Measurements from ENCODE around the gene UBXN10.

The UBXN10 gene

DNA sequence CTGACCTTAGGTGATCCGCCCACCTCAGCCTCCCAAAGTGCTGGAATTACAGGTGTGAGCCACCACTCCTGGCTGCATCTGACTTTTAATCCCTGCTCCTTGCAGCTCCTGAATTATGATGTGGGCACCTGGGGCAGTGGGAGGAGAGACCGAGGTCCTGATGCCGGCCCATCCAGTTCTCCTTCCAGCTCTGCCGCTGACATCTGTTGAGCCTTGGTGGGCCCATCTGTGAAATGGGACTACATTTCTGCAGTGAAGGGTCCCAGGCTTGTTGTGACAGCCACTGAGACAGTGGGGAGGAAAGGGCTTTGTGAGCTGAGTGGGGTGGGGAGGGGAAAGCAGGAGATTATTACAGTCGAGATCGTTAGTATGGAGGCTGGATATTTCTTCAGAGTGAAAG, 34.9 kb upstream of the UBXN10 start:
- H3K4me3 ChIP-seq (ENCODE audit: low read depth, low read length), result no peak overlapping the region
- DNase-seq (ENCODE audit: low read depth), result no peak

DNA sequence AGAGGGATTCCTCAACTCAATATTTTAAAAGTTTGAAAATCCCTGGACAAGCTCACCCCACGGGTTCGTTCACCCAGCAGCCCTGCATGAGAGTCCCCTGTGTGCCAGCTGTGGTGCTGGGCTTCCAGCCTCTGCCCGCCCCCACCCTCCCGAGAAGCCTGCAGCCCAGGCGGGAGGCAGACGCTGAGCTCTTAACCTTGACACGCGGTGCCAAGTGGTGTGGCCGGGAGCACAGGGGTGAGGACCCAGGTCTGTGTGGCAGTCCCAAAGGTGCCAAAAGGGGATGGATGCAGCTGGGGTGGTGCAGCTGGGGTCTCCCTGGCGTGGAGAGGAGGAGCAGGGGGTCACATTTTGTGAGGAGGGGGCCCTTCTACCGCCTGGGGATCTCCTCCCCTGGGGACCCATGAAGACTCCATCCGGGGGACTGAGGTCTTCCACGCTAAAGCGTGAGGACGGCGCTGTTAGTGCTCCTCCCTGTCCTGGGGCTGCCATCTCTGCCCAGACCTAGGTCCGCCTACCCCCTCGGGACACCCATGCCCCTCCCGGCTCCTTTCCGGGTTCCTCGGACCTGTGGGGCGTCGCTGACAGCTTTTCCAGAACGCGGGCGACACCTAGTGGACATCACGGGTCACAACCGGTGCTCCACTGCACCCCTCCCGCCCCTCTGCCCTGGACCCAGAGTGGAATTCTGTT, 33.8 kb upstream of the UBXN10 start:
- peak; percentile 9 for DNase-seq (ENCODE audit: low read depth)

DNA sequence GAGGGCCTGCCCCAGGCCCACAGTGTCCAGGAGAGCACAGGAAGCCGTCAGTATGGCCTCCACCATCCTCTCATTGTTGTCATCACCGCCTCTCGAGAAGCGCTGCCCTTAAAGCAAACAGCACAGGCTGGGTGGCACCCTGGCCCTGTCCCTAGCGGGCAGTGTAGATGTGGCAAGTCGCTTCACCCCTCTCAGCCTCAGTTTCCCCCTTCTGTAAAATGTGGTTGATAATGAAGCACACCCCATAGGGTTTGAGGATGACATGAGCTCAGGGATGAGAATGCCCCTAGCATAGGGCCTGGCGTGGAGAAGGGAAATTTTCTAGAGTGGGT, 33.3 kb upstream of the UBXN10 start:
- H3K4me3 ChIP-seq (ENCODE audit: low read depth, low read length), result no peak overlapping the region
- DNase-seq (ENCODE audit: low read depth), result no peak

More for the DNA sequence above, 33.8 kb upstream of the UBXN10 start:
- H3K4me3 ChIP-seq (ENCODE audit: low read depth, low read length), result peak overlapping the region; percentile 41

DNA sequence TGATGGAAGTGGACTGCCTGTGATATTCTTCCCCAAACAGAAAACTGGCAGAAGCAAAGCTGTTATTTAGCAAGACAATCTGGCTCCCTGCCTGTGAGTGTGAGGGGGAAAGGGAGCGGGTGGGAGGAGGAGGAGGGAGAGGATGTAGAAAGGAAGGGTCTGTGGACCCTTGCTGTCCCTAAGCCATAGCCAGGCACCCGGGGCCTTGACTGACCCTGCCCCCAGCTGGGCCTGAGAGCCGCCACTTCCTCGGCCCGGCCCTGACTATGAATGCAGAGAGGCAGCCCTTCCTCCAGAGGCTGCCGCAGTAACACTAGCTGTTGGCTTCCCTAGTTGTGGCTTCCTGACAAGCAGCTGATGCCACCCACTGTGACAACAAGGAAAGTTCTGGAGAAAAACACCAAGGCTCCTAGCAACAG, 32.9 kb upstream of the UBXN10 start:
- DNase-seq (ENCODE audit: low read depth), result no peak
- H3K4me3 ChIP-seq (ENCODE audit: low read depth, low read length), result no peak overlapping the region

DNA sequence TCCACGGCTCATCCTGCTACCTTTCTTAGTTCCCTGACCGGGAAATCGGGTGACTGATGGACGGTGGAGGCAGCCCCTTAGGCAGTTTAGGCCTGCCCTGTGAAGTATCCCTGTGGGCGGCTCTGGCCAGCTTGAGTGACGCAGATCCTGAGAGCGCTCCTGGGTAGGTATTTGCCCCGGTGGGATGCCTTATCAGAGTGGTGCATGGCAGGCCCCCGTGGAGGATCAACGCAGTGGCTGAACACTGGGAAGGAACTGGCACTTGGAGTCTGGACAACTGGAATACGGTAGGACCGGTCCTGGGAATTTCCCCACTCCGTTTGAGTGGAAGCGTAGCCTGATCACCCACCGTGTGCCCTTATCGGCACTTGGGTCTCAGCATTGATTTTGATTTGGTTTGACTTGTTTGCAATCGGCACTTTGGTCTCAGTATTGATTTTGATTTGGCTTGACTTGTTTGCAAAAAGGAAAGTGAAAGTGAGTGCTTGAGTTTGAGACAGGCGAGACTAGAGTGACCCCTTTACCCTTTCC, 31.5 kb upstream of the UBXN10 start:
- H3K4me3 ChIP-seq (ENCODE audit: low read depth, low read length), result no peak overlapping the region
- no peak for DNase-seq (ENCODE audit: low read depth)

DNA sequence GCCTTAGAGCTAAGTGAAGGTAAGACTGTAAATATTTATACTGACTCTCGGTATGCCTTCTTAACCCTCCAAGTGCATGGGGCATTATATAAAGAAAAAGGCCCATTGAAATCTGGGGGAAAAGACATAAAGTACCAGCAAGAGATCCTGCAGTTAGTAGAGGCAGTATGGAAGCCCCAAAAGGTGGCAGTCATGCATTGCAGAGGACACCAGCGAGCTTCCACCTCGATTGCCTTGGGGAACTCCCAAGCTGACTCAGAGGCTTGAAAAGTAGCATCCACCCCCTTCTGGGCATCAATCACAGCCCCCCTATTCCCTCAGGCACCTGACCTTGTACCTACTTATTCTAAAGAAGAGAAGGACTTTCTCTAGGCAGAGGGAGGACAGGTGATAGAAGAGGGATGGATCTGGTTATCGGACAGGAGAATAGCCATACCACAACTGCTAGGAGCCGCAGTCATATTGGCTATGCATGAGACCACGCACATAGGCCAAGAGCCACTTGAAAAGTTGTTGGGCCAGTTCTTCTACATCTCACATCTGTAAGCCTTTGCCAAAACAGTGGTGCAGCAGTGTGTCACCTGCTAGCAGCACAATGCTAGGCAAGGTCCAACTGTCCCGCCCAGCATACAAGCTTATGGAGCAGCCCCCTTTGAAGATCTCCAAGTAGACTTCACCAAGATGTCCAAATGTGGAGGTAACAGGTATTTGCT, 27.4 kb upstream of the UBXN10 start:
- no peak overlapping the region for H3K4me3 ChIP-seq (ENCODE audit: low read depth, low read length)
- DNase-seq (ENCODE audit: low read depth), result no peak

DNA sequence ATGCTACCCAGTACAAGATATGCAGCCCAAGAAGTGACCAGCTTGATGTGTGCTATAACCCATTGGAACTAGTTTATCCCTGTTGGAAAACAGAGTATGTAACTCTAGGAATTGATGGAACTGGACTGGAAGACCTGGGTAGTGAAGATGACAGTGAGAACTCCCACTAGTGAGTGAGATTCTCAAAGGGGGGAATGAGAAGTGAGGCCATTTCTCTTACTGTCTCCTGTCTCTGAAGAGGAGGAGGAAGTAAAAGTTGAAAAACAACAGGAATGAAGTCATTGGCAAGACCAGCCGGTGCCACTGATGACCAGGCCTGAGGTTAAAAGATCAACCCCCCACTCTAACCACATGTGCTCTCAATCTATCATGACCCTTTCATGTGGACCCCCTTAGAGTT, 25.9 kb upstream of the UBXN10 start:
- no peak for DNase-seq (ENCODE audit: low read depth)
- H3K4me3 ChIP-seq (ENCODE audit: low read depth, low read length), result no peak overlapping the region

DNA sequence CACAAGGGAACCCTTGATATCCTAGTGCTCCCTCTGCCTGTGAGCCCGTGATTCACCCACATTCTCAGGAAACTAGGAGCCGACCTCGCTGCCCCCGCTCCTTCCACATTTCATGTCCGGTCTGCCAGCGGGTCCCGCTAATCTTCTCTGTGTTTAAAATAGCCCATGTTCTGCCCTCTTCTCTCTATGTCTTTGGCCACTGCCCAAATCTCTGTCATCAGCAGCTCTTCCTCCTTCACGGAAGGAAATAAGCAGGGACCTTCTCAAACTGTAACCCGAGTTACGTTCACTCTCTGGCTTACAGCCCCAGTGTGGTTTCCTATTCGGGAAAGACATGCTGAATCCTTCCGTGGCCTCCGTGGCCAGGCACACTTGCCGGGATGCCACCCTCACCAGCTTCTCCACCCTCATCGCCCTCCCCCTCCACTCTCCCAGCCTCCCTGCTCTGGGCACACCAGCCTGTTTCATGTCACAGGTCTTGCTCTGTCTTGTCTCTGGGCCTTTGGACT, 21.1 kb upstream of the UBXN10 start:
- DNase-seq (ENCODE audit: low read depth), result no peak
- no peak overlapping the region for H3K4me3 ChIP-seq (ENCODE audit: low read depth, low read length)

DNA sequence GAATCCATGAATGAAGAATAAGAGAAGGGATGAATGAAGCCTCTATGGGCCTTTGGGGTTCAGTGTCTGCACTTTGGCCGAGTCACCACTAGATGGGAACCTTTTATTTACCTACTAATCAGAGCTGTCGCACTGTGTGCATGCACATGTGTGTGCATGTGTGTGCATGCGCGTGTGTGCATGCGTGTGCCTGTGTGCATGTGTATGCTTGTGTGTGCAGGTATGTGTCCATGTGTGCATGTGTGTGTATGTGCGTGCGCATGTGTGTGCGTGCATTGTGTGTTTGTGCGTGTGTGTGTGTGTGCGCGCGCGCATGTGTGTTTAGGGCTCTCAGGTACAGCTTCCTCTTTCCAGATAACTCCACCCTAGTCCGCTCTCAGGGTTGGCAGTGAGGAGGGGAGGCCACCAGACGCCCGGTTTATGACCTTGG, 20.4 kb upstream of the UBXN10 start:
- DNase-seq (ENCODE audit: low read depth), result no peak
- no peak overlapping the region for H3K4me3 ChIP-seq (ENCODE audit: low read depth, low read length)

DNA sequence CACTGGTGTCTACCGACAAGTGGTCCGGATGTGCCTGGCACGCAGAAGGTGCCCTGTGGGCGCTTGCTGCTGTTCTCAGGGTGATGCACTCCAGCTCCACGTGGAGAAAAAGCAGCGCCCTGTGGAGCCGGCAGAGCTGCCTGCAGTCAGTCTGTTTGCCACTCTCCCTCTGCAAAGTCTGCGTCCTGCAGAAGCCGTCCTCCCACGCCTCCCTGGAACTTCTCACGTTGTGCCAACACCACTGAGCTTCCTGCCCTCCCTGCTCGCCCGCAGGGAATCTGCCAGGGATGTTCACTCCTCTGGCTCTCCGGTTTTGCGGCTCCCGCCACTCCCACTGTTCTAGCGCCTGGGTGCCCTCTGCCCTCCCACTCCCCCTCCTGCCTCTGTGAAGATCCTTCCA, 19.8 kb upstream of the UBXN10 start:
- H3K4me3 ChIP-seq (ENCODE audit: low read depth, low read length), result no peak overlapping the region
- DNase-seq (ENCODE audit: low read depth), result no peak

DNA sequence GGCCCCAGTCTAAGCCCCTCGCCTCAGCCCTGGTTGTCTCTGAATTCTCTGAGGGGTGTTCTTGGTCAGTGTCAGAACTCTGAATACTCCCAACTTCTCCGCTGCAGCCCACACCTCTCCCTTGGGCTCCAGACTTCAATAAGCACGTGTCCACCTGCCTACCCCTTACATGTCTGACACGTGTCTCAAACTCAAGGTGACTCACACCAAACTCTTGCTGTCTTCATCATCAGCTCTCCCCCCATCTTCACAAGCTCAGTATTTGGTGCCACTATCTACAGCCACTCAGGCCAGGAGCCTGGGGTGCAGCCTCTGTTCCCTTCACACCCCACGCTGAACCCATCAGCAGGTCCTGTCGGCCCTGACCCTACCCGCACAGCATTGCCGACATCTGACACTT, 18.8 kb upstream of the UBXN10 start:
- DNase-seq (ENCODE audit: low read depth), result no peak
- H3K4me3 ChIP-seq (ENCODE audit: low read depth, low read length), result no peak overlapping the region

DNA sequence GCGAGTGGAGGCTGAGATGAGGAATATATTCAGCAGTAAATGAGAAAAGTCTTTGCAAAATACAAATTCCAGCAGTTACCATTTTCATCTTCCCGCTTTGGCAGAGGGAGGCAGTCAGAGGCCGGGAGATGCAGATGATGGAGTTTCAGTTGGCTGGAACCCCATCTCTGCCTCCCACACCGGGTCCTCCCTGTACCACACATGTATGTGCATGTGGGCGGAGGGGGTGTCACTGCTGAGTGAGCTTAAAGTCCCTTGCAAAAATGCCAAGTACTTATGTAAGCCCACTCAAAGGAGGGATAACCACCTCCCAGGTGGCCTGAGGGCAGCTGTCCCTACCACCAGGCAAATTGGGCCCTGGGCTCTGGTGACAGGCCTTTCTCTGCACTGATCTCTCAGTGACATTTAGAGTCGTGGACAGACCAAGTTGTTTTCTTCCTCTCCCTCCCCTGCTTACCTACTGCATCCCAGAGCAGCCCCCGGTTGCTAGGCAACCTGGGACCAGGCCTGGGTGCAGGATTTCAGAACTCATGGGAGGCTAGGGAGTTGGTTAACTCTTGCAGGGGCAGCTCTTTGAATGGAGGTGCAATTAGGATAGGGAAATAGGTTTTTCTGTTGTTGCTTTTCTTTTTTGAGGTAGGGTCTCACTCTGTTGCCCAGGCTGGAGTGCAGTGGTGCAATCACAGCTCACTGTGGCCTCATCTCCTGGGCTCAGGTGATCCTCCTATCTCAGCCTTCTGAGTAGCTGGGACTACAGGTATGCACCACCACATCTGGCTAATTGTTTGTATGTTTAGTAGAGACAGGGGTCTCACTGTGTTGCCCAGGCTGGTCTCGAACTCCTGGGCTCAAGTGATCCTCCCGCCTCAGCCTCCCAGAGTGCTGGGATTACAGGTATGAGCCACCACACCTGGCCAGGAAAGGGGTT, 17.1 kb upstream of the UBXN10 start:
- DNase-seq (ENCODE audit: low read depth), result no peak
- no peak overlapping the region for H3K4me3 ChIP-seq (ENCODE audit: low read depth, low read length)

DNA sequence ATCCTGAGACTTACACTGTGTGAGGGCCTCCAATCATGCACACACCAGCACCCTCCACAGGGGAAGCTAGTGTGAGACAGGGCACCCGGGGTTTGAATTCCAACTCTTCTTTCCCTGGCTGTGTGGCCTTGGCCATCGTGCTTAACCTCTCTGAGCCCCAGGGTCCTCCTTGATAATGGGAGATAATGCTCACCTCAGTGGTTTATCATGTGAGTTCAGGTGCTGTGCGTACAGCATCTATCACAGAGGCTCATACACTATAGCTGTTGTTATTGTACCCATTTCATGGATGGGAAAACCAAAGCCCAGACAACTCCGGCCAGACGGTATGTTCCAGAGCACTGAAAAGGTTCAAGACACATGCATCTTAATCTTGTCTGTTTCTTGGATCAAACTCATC, 16.0 kb upstream of the UBXN10 start:
- no peak overlapping the region for H3K4me3 ChIP-seq (ENCODE audit: low read depth, low read length)
- no peak for DNase-seq (ENCODE audit: low read depth)

DNA sequence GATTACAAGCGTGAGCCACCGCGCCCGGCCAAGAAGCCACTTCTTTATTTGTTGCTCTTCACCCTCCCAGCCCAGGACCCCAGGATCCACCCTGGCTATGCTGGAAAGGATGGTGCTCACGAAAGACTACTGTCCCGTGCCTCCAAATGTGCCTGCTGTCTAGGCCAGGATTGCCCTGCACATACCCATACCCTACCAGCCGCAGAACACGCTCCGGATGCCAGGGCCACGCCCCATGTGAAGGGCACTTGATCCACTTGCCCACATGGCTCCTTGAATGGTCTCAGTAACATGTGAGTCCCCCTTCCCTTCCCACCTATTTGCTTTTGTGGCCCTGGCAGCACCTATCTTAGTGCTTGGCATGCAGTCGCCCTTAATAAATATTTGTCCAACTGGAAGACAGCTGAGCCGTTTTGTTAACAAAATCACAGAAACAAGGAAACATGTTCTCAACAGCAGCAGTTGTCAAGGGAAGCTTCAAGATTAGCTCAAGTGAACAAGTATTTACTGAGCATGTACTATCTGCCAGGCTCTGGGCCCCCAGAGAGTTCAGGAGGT, 13.8 kb upstream of the UBXN10 start:
- H3K4me3 ChIP-seq (ENCODE audit: low read depth, low read length), result no peak overlapping the region
- DNase-seq (ENCODE audit: low read depth), result no peak

DNA sequence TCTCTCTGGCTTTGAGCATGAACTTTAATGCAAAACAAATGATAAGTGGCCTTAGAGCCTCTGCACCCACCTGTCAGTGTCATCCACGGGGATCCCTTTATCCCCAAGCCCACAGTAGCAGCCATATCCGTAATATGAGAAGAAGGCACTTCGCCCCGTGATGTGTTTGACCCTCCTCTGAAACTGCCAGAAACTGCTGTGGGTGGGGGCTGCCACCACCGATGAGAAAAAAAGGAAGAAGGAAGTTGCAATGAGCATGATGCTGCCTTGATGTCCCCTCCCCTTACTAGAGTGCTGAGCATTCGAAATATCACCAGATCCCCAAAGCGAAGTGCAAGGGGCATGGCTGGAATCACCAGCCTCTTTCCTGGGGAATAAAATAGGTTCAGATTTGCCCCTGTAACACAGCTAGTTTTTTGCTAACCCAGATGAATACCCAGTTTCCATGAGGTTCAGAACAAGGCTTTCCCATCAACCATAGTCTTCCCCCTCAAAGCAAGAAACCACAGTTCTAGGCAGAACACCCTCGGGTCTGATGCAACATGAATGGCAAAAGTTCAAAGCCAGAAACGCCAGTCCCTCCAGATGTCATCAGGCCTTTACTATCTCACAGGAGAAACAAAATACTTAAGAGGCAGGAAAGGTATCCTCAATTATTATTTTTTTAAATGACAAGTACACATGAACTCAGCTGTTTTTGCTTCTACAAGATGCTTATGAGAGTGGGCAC, 10.8 kb upstream of the UBXN10 start:
- no peak overlapping the region for H3K4me3 ChIP-seq (ENCODE audit: low read depth, low read length)

DNA sequence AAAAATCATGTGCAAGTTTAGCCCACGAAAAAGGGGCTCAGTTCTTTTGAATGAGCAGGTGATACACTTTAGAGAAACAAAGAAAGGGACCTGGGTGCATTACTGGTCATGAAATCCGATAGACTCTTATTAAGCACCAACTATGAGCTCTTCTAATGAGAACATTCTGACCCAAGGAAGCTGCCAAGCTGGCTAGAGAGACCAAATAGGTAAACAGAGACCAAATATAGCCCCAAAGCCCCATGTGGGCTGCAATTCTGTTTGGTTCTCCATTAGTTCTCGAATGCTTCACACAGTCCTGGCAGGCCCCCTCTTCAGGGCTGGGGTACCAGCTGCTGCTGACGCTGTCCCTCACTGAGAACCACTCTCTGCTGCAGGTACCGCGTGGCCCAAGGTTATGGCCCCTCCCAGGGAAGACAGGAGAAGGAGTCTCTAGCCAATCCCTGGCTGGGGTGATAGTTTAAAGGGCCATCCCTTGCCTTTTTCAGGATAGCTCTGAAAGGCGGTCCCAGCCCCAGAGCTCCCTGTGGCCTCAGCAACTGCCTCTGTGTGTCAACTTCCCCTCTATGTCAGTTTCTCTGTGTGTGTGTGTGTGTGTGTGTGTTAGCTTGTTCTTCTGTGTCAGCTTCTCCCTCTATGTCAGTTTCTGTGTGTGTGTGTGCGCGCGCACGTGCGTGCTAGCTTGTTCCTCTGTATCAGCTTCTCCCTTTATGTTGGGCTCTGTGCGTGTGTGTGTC, 7.1 kb upstream of the UBXN10 start:
- DNase-seq (ENCODE audit: low read depth), result no peak
- no peak overlapping the region for H3K4me3 ChIP-seq (ENCODE audit: low read depth, low read length)

More for the DNA sequence above, 10.8 kb upstream of the UBXN10 start:
- DNase-seq (ENCODE audit: low read depth), result no peak

DNA sequence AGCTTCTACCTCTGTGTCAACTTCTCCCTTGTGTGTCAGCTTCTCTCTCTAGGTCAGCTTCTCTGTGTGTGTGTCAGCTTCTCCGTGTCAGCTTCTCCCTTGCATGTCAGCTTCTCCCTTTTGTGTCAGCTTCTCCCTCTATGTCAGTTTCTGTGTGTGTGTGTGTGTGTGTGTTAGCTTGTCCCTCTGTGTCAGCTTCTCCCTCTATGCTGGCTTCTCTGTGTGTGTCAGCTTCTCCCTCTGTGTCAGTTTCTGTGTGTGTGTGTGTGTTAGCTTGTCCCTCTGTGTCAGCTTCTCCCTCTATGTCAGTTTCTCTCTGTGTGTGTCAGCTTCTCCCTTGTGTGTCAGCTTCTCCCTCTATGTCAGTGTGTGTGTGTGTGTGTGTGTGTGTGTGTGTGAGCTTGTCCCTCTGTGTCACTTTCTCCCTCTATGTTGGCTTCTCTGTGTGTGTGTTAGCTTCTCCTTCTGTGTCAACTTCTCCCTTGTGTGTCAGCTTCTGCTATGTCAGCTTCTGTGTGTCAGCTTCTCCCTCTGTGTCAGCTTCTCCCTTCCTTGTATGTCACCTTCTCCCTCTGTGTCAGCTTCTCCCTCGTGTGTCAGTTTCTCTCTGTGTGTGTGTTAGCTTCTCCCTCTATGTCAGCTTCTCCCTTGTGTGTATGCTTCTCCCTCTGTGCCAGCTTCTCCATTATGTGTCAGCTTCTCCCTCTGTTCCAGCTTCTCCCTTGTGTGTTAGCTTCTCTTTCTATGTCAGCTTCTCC, 6.3 kb upstream of the UBXN10 start:
- DNase-seq (ENCODE audit: low read depth), result no peak
- no peak overlapping the region for H3K4me3 ChIP-seq (ENCODE audit: low read depth, low read length)

Data from skeletal muscle cell (primary cell).